Measurements from ENCODE around the gene NPAS3.

GRCh38 chr14:33460164-33460563 lies 521.5 kb downstream of the NPAS3 start:
- TF ChIP-seq CTCF (IDR thresholded peaks at IDR 0.05) (no peak), EZH2 (IDR thresholded peaks at IDR 0.05) (no peak)
